Measurements from ENCODE around the gene THAP3. TPM values are rescaled to one million over a fixed set of nuclear protein-coding genes. Genes with fewer than 3 reads are reported as not detected.

THAP3 gene
- total RNA-seq, 6 experiments from 2014 or later: 5.9 to 11.3 (median 10.3) TPM

GRCh38 chr1:6646499-6647148 lies 22.0 kb downstream of the THAP3 start:
- Histone ChIP-seq H3K36me3 (peaks cover 0 to 20% (median 0%) of the 10 kb centered on the region in 4 donors), H3K4me3 (no peak overlapping the region), H3K27ac (no peak overlapping the region), H3K27me3 (no peaks in the 10 kb centered on the region), H3K9me3 (no peaks in the 10 kb centered on the region), H3K4me1 (no peaks in the 10 kb centered on the region)
- WGBS (ENCODE audit: insufficient coverage, low coverage, low lambda C conversion rate, missing lambda C conversion rate): 48% methylated on average over 8 of the region's 10 CpGs
- ATAC-seq (peak; percentile 62 to 80 (median 74)), DNase-seq (no peak)
- no peak for TF ChIP-seq POLR2A (IDR thresholded peaks at IDR 0.05)
- TF ChIP-seq, protein P1, sequence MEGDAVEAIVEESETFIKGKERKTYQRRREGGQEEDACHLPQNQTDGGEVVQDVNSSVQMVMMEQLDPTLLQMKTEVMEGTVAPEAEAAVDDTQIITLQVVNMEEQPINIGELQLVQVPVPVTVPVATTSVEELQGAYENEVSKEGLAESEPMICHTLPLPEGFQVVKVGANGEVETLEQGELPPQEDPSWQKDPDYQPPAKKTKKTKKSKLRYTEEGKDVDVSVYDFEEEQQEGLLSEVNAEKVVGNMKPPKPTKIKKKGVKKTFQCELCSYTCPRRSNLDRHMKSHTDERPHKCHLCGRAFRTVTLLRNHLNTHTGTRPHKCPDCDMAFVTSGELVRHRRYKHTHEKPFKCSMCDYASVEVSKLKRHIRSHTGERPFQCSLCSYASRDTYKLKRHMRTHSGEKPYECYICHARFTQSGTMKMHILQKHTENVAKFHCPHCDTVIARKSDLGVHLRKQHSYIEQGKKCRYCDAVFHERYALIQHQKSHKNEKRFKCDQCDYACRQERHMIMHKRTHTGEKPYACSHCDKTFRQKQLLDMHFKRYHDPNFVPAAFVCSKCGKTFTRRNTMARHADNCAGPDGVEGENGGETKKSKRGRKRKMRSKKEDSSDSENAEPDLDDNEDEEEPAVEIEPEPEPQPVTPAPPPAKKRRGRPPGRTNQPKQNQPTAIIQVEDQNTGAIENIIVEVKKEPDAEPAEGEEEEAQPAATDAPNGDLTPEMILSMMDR (IDR thresholded peaks at IDR 0.05): peak; percentile 63 to 70 (median 64)
- intact Hi-C loops (cut with DNase I): loop anchor here in 1 of 2 donors (5.0 kb wide), 1 partner anchor 164 kb away; no protein-coding TSS in a partner anchor

GRCh38 chr1:6648556-6648955 lies 23.9 kb downstream of the THAP3 start:
- intact Hi-C loops (cut with DNase I): loop anchor here in 1 of 2 donors (5.0 kb wide), 1 partner anchor 166 kb away; no protein-coding TSS in a partner anchor
- 70% methylated on average over 2 of the region's 6 CpGs for WGBS (ENCODE audit: insufficient coverage, low coverage, low lambda C conversion rate, missing lambda C conversion rate)

GRCh38 chr1:6651909-6652308 lies 27.2 kb downstream of the THAP3 start:
- TF ChIP-seq POLR2A (IDR thresholded peaks at IDR 0.05): no peak
- TF ChIP-seq, protein P1 (IDR thresholded peaks at IDR 0.05): no peak
- intact Hi-C loops (cut with DNase I): no loop called here
- Histone ChIP-seq H3K4me3 (no peak overlapping the region), H3K4me1 (no peaks in the 10 kb centered on the region), H3K36me3 (peaks cover 0 to 23% (median 8%) of the 10 kb centered on the region in 4 donors), H3K27me3 (no peaks in the 10 kb centered on the region), H3K27ac (no peak overlapping the region), H3K9me3 (no peaks in the 10 kb centered on the region)
- ATAC-seq: peak in 1 of 4 donors; percentile 16
- DNase-seq: no peak
- WGBS (ENCODE audit: insufficient coverage, low coverage, low lambda C conversion rate, missing lambda C conversion rate): 81% methylated on average over 6 of the region's 17 CpGs

More at GRCh38 chr1:6648556-6648955, 23.9 kb downstream of the THAP3 start:
- H3K27me3 ChIP-seq: no peaks in the 10 kb centered on the region
- no peak overlapping the region for H3K4me3 ChIP-seq
- DNase-seq: no peak
- H3K27ac ChIP-seq: no peak overlapping the region
- ATAC-seq: no peak
- TF ChIP-seq, protein P1 (IDR thresholded peaks at IDR 0.05): no peak
- no peak for TF ChIP-seq POLR2A (IDR thresholded peaks at IDR 0.05)
- H3K36me3 ChIP-seq: peaks cover 0 to 31% (median 6%) of the 10 kb centered on the region in 4 donors
- no peaks in the 10 kb centered on the region for H3K9me3 ChIP-seq
- H3K4me1 ChIP-seq: no peaks in the 10 kb centered on the region

GRCh38 chr1:6652986-6653385 lies 28.3 kb downstream of the THAP3 start:
- no peaks in the 10 kb centered on the region for H3K9me3 ChIP-seq
- no peak overlapping the region for H3K4me3 ChIP-seq
- H3K27me3 ChIP-seq: no peaks in the 10 kb centered on the region
- DNase-seq: no peak
- H3K36me3 ChIP-seq: peaks cover 0 to 23% (median 8%) of the 10 kb centered on the region in 4 donors
- no peak for TF ChIP-seq POLR2A (IDR thresholded peaks at IDR 0.05)
- TF ChIP-seq, protein P1 (IDR thresholded peaks at IDR 0.05): no peak
- WGBS (ENCODE audit: insufficient coverage, low coverage, low lambda C conversion rate, missing lambda C conversion rate): 97% methylated on average over 5 of the region's 6 CpGs
- no peak for ATAC-seq
- intact Hi-C loops (cut with DNase I): no loop called here
- no peak overlapping the region for H3K27ac ChIP-seq
- H3K4me1 ChIP-seq: no peaks in the 10 kb centered on the region
